ENCODE results near the gene ROPN1. TPM values are rescaled to one million over a fixed set of nuclear protein-coding genes. Genes with fewer than 3 reads are reported as not detected.

Gene ROPN1
- total and polyA plus RNA-seq, 10 of the 15 experiments (the other 5 are each of a cell fraction or from before 2014, with no cell fraction given) = not detected

DNA sequence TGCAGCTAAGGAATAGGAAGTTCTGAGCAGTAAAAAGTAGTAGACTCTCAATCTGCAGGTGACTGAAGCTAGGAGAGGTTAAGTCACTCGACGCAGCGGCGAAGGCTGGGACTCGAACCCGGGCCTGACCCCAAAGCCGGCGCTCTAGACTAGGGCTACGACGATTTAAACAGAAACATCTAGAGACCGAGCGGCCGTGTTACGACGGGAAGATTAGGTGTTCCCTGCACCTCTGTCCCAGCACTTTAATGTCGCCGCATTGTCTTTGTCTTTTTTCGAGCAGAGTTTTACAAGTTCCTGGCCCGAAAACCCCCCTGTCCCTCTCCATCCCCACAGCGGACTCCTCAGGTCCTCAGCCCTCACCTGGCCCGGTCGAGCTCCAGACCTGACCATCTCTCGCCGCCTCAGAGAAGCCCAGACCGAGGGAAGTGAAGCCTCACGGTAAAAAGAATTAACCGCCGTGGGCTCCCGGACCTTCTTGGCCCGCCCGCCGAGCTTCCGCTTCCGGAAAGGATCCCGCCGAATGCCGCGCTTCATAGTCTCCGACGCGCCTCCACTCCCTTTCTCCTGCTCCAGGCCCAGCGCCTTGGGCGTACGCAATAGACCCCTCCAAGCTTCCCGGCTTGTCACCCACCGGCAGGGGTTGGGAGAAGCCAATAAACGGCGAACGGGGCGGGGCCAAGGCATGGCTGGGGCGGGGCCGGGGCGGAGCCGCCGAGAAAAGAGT is 31.0 kb downstream of the ROPN1 start, which contains the start of gene CCDC14 (continued):
- TF ChIP-seq, protein P1, sequence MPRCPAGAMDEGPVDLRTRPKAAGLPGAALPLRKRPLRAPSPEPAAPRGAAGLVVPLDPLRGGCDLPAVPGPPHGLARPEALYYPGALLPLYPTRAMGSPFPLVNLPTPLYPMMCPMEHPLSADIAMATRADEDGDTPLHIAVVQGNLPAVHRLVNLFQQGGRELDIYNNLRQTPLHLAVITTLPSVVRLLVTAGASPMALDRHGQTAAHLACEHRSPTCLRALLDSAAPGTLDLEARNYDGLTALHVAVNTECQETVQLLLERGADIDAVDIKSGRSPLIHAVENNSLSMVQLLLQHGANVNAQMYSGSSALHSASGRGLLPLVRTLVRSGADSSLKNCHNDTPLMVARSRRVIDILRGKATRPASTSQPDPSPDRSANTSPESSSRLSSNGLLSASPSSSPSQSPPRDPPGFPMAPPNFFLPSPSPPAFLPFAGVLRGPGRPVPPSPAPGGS (IDR thresholded peaks at IDR 0.05; ENCODE audit: borderline replicate concordance, insufficient read depth, low read depth, low read length, poor library complexity, severe bottlenecking) = no peak
- TF ChIP-seq, protein P2, sequence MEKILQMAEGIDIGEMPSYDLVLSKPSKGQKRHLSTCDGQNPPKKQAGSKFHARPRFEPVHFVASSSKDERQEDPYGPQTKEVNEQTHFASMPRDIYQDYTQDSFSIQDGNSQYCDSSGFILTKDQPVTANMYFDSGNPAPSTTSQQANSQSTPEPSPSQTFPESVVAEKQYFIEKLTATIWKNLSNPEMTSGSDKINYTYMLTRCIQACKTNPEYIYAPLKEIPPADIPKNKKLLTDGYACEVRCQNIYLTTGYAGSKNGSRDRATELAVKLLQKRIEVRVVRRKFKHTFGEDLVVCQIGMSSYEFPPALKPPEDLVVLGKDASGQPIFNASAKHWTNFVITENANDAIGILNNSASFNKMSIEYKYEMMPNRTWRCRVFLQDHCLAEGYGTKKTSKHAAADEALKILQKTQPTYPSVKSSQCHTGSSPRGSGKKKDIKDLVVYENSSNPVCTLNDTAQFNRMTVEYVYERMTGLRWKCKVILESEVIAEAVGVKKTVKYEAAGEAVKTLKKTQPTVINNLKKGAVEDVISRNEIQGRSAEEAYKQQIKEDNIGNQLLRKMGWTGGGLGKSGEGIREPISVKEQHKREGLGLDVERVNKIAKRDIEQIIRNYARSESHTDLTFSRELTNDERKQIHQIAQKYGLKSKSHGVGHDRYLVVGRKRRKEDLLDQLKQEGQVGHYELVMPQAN (conservative IDR thresholded peaks at IDR 0.05) = 0 out of 2 replicates have a peak, but pooled peaks have one; percentile 35
- TF ChIP-seq CEBPB (IDR thresholded peaks at IDR 0.05; ENCODE audit: borderline replicate concordance in 1 of 2, low read depth in 2 of 2, low read length in 2 of 2) (no peak), SUZ12 (IDR thresholded peaks at IDR 0.05; ENCODE audit: unreplicated experiment) (no peak), NR2C1 (IDR thresholded peaks at IDR 0.05) (no peak), WRNIP1 (IDR thresholded peaks at IDR 0.05; ENCODE audit: borderline replicate concordance, low read depth, low read length) (no peak), RELA (IDR thresholded peaks at IDR 0.05; ENCODE audit: borderline replicate concordance, partially characterized antibody) (peak; percentile 30), NFIC (IDR thresholded peaks at IDR 0.05; ENCODE audit: low read depth, low read length) (no peak), ZZZ3 (IDR thresholded peaks at IDR 0.05; ENCODE audit: control insufficient read depth, insufficient read length, low read depth) (no peak), LARP7 (IDR thresholded peaks at IDR 0.05) (no peak), RUNX3 (IDR thresholded peaks at IDR 0.05; ENCODE audit: low read length) (no peak; the same call in none of the 2 replicates), BRCA1 (IDR thresholded peaks at IDR 0.05; ENCODE audit: low read depth, low read length) (no peak), FOS (IDR thresholded peaks at IDR 0.05; ENCODE audit: borderline replicate concordance, extremely low read depth, insufficient read length) (no peak), KLF5 (IDR thresholded peaks at IDR 0.05; ENCODE audit: partially characterized antibody) (no peak), NFYB (IDR thresholded peaks at IDR 0.05; ENCODE audit: insufficient read depth, low read depth, low read length) (0 out of 2 replicates have a peak, but pooled peaks have one; percentile 29), ZSCAN29 (IDR thresholded peaks at IDR 0.05) (no peak), YY1 (IDR thresholded peaks at IDR 0.05; ENCODE audit: low read depth, low read length) (peak; percentile 56; the same call in 1 of the 2 replicates), HCFC1 (IDR thresholded peaks at IDR 0.05; ENCODE audit: low read length) (no peak)
- TF ChIP-seq, protein P3, sequence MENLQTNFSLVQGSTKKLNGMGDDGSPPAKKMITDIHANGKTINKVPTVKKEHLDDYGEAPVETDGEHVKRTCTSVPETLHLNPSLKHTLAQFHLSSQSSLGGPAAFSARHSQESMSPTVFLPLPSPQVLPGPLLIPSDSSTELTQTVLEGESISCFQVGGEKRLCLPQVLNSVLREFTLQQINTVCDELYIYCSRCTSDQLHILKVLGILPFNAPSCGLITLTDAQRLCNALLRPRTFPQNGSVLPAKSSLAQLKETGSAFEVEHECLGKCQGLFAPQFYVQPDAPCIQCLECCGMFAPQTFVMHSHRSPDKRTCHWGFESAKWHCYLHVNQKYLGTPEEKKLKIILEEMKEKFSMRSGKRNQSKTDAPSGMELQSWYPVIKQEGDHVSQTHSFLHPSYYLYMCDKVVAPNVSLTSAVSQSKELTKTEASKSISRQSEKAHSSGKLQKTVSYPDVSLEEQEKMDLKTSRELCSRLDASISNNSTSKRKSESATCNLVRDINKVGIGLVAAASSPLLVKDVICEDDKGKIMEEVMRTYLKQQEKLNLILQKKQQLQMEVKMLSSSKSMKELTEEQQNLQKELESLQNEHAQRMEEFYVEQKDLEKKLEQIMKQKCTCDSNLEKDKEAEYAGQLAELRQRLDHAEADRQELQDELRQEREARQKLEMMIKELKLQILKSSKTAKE (IDR thresholded peaks at IDR 0.05; ENCODE audit: low read depth, poor library complexity, severe bottlenecking) = no peak
- TF ChIP-seq, protein P4, sequence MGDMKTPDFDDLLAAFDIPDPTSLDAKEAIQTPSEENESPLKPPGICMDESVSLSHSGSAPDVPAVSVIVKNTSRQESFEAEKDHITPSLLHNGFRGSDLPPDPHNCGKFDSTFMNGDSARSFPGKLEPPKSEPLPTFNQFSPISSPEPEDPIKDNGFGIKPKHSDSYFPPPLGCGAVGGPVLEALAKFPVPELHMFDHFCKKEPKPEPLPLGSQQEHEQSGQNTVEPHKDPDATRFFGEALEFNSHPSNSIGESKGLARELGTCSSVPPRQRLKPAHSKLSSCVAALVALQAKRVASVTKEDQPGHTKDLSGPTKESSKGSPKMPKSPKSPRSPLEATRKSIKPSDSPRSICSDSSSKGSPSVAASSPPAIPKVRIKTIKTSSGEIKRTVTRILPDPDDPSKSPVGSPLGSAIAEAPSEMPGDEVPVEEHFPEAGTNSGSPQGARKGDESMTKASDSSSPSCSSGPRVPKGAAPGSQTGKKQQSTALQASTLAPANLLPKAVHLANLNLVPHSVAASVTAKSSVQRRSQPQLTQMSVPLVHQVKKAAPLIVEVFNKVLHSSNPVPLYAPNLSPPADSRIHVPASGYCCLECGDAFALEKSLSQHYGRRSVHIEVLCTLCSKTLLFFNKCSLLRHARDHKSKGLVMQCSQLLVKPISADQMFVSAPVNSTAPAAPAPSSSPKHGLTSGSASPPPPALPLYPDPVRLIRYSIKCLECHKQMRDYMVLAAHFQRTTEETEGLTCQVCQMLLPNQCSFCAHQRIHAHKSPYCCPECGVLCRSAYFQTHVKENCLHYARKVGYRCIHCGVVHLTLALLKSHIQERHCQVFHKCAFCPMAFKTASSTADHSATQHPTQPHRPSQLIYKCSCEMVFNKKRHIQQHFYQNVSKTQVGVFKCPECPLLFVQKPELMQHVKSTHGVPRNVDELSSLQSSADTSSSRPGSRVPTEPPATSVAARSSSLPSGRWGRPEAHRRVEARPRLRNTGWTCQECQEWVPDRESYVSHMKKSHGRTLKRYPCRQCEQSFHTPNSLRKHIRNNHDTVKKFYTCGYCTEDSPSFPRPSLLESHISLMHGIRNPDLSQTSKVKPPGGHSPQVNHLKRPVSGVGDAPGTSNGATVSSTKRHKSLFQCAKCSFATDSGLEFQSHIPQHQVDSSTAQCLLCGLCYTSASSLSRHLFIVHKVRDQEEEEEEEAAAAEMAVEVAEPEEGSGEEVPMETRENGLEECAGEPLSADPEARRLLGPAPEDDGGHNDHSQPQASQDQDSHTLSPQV (IDR thresholded peaks at IDR 0.05) = no peak
